SK-N-MC (cell line): Measurements from ENCODE around the gene MYO1D.

Experiments
- DNase-seq: peaks from one replicate; pipeline ENCODE4 v3.0.0-alpha.2; 2011; ENCODE audit warnings: low read depth, low spot score
- H3K27ac ChIP-seq: fragments of 200-600 bp; sonication (generic); 2 replicates; pipeline ENCODE4 v1.5.1; 2016; ENCODE audit warnings: mixed run types
- H3K36me3 ChIP-seq: fragments of 200-600 bp; sonication (generic); 2 replicates; pipeline ENCODE4 v1.6.1; 2017; ENCODE audit warnings: antibody characterized with exemption, low read length, mixed read lengths; ENCODE audit not compliant: insufficient read depth
- H3K4me3 ChIP-seq: fragments of 200-600 bp; sonication (generic); 2 replicates; pipeline ENCODE4 v1.5.1; 2016
- H3K9ac ChIP-seq: fragments of 200-600 bp; sonication (generic); 2 replicates; pipeline ENCODE4 v1.8.0; 2017; ENCODE audit warnings: mixed run types, mixed read lengths; ENCODE audit not compliant: insufficient read length
- H3K9me3 ChIP-seq: fragments of 200-600 bp; sonication (generic); 2 replicates; pipeline ENCODE4 v1.6.1; 2017; ENCODE audit warnings: low read depth, mild to moderate bottlenecking, antibody characterized with exemption, low read length, moderate library complexity, mixed read lengths
- EZH2 ChIP-seq: fragments of 200-600 bp; sonication (generic); IDR thresholded peaks from one replicate; pipeline ENCODE4 v1.6.1; 2017; ENCODE audit warnings: antibody characterized with exemption
- FOXP2 ChIP-seq: optimal IDR thresholded peaks from 2 replicates; pipeline ENCODE3; 2011; ENCODE audit warnings: mild to moderate bottlenecking, moderate library complexity; ENCODE audit not compliant: insufficient read depth; ENCODE audit errors: extremely low read length, control extremely low read depth
- POLR2AphosphoS5 ChIP-seq: IDR thresholded peaks from 2 replicates; pipeline ENCODE4 v1.6.1; 2012; ENCODE audit warnings: mild to moderate bottlenecking, low read depth, low read length, borderline replicate concordance

MYO1D gene

DNA sequence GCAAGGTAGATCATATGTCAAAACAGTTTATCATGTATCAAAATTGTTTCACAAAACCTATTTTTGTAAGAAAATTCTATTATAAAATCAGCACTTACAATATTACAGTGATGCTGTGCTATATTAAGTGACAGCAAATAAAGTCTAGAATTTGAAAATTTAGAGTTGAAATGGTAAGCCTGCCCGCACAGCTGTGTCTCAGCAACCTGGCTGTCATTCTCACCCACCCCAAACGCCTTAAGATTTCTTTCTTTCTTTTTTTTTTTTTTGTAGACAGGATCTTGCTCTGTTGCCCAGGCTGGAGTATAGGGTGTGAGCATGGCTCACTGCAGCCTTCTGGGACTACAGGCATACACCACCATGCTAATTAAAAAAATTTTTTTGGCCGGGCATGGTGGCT lies 363.3 kb downstream of the MYO1D start:
- H3K9ac ChIP-seq: no peak overlapping the region
- no peak for DNase-seq

DNA sequence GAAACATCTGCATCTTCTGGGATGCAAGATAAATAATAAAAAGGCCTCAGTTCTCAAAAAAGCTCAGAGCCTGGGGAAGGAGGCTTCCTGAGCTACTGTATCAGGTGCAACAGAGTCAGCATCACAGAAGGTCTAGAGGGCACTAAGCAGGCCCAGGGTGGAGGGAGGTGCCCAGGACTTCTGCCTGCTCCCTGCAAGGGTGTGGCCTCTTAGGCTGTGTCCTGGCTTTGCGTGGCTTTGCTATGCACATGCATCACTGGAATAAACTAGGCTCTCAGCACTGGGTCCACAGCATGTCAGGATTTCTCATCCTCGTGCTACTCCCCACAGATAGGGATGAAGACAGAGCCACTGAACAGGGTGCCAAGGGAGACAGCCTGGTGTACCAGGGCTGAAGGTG lies 364.6 kb downstream of the MYO1D start:
- no peaks in the 10 kb centered on the region for H3K9me3 ChIP-seq
- no peaks in the 10 kb centered on the region for H3K36me3 ChIP-seq
- H3K9ac ChIP-seq: no peak overlapping the region
- no peak overlapping the region for H3K27ac ChIP-seq
- no peak for DNase-seq
- TF ChIP-seq POLR2AphosphoS5 (no peak), FOXP2 (no peak), EZH2 (no peak)
- no peak overlapping the region for H3K4me3 ChIP-seq

More for the DNA sequence above, 363.3 kb downstream of the MYO1D start:
- TF ChIP-seq EZH2 (no peak), POLR2AphosphoS5 (no peak), FOXP2 (no peak)
- Histone ChIP-seq H3K4me3 (no peak overlapping the region), H3K36me3 (no peaks in the 10 kb centered on the region), H3K9me3 (no peaks in the 10 kb centered on the region), H3K27ac (no peak overlapping the region)

DNA sequence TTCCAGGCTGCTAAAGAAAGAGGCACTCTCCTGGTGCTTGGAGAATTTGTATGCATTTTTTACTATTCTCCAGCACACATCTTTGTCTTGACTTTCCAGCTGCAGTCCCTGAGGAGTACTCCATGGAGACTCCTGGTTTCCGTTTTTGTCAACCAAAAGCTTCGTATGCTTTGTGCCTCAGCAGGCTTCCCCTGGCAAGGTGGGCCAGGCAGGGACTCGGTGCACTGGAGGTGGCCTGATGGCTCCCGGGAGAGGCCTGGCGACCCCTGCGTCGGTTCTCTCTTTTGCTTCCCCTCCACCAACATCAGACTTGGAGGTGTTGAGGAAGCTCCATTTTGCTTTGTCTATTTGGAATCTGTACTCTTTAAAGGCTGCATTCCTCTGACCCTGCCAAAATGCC lies 366.5 kb downstream of the MYO1D start:
- H3K9me3 ChIP-seq: no peaks in the 10 kb centered on the region

DNA sequence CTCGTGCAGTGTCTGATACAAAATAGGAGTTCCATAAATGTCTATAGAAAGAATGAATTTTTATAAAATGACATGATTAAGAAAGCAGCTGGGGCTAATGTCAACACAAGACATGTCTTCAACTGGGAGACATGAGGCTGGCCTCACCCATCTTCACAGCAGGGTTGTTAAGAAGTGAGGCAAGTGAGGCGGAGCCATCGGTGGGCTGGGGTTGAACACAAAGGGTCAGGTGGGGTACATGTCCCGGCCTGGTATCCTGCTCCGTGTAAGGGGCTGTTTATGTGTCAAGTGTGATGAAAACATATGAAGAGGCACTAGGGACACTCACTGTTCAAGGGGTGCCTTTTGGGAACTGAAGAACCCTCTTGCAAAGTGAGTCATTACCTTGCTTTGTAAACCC lies 368.0 kb downstream of the MYO1D start:
- Histone ChIP-seq H3K36me3 (no peaks in the 10 kb centered on the region), H3K9me3 (no peaks in the 10 kb centered on the region), H3K27ac (no peak overlapping the region), H3K9ac (no peak overlapping the region), H3K4me3 (no peak overlapping the region)
- TF ChIP-seq EZH2 (no peak), POLR2AphosphoS5 (no peak), FOXP2 (no peak)
- DNase-seq: no peak

More for the DNA sequence above, 366.5 kb downstream of the MYO1D start:
- H3K36me3 ChIP-seq: no peaks in the 10 kb centered on the region
- no peak overlapping the region for H3K4me3 ChIP-seq
- no peak for TF ChIP-seq FOXP2
- no peak for TF ChIP-seq EZH2
- no peak for TF ChIP-seq POLR2AphosphoS5
- no peak overlapping the region for H3K27ac ChIP-seq
- DNase-seq: no peak
- H3K9ac ChIP-seq: no peak overlapping the region

DNA sequence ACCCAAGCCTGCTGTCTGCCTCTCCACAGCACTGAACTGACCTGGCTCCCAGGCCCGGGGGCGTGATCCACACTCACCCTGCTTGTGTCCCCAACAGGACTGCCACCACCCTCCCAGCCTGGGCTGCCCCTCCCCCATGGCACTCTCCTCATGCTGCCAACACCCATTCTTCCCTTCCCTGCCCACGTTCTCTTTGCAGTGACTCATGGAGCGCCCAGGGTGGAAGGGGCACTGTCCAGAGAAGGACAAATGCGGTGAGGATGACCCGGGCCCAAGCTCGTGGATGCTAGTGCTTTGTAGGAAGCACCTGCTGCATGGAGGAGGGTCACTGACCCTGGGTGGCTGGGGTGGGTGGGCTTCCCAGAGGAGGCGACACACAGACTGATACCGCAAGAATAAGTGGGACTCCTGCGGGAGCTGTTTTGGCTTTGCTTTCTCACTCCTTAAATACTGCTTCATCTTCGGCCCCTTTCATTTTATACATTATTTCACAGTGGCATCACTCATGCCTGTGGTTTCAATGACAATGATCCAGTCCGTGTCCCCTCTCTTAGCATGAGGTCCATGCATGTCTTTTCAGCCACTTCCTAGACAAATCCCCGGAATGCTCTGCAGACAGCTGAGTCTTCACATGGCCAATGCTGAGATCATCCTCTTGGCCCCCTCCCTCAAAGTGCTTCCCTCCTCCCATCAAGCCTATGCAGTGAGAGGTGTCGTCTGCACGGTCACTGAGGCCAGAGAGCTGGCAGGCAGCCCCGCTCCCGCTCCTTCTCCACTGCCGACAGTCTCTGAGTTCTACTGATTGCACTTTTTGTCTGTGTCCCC lies 372.5 kb downstream of the MYO1D start:
- TF ChIP-seq EZH2: no peak
- no peak for TF ChIP-seq FOXP2
- no peak for TF ChIP-seq POLR2AphosphoS5
- Histone ChIP-seq H3K9me3 (no peaks in the 10 kb centered on the region), H3K4me3 (no peak overlapping the region)

DNA sequence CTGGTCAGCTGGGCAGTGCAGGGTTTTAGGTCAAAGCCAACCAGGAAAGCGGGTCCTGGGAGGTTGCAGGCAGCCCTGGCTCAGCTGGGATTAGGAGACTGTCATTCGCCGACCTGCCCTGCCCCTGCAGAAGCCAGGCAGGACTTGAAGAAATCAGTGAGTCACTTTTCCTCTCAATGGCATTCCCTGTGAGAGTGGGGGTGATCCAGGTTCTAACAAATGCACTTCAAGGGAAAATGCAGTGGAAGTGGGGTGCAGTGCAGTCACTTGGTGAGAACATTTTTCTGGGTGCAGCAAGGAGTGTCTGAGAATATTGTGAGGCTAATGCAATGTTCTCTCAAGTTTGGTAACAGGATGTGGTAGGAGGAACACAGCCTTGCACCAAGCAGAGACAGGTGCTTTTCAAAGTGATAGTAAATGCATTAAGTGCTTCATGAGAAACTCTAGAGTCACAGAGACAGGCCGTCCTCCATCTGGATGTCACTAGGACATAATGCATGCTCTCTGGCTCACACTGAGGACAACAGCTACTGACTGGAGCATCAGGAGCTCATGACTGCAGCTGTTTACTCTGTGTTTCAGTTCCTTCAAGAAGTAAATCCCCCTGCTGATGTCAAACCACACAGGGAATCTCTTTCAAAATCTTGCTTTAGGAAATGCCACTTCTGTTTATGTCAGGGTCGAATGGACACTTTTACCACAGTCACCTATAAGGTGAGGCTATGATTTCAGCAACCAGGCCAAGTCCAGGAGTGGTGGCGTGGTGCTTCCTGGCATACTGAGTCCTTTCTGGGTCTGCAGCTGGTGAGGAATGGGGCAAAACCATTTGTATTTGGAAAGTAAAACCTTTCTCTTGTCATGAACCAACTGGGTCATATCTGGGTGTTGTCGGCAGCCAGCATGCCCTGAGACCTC lies 373.4 kb downstream of the MYO1D start:
- Histone ChIP-seq H3K27ac (no peak overlapping the region), H3K36me3 (no peaks in the 10 kb centered on the region), H3K4me3 (no peak overlapping the region), H3K9me3 (no peaks in the 10 kb centered on the region), H3K9ac (no peak overlapping the region)
- DNase-seq: no peak
- TF ChIP-seq FOXP2 (no peak), EZH2 (no peak), POLR2AphosphoS5 (no peak)

More for the DNA sequence above, 372.5 kb downstream of the MYO1D start:
- Histone ChIP-seq H3K36me3 (no peaks in the 10 kb centered on the region), H3K9ac (no peak overlapping the region), H3K27ac (no peak overlapping the region)
- no peak for DNase-seq

DNA sequence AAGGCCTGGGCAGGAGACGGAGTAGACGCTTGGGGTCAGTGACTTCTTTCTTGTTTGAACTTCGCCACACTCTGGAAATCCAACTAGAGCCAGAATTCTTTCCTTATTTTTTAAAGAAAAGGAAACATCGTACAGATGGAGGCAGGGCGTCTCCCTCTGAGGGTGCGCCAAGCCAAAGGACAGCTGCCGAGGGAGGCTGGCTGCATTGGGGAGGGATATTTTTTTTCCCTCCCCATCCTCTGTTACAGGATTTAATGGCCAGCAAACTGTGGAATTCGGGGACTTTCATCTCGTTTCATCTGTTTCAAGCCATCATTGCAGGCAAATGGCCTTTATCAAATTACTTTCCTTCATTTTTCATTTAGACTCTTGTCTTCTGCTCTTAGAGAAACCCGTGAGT lies 374.2 kb downstream of the MYO1D start:
- Histone ChIP-seq H3K4me3 (no peak overlapping the region), H3K36me3 (no peaks in the 10 kb centered on the region), H3K9me3 (no peaks in the 10 kb centered on the region), H3K9ac (no peak overlapping the region), H3K27ac (no peak overlapping the region)
- no peak for DNase-seq
- no peak for TF ChIP-seq FOXP2
- no peak for TF ChIP-seq EZH2

DNA sequence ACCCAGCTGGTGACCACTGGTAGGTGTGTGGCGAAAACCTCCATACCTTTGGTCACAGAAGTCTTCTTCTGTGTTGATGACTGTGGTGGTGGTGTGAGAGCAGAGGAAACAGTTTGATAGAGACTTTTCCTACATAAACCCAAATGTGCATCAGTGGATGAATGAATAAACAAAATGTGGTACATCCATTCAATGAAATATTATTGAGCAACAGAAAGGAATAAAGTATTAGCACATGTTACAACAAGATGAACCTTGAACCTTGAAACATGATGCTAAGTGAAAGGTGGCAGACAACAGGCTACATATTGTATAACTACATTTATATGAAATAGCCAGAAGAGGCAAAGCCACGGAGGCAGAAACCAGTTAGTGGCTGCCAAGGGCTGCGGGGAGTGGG lies 374.9 kb downstream of the MYO1D start:
- H3K36me3 ChIP-seq: no peaks in the 10 kb centered on the region
- no peak for TF ChIP-seq POLR2AphosphoS5
- TF ChIP-seq EZH2: no peak
- TF ChIP-seq FOXP2: no peak
- no peak for DNase-seq
- H3K9me3 ChIP-seq: no peaks in the 10 kb centered on the region
- no peak overlapping the region for H3K9ac ChIP-seq
- H3K27ac ChIP-seq: no peak overlapping the region
- H3K4me3 ChIP-seq: no peak overlapping the region
